Suppressor macrophage treated with lipopolysaccharide for 1 hour (primary cell): Measurements from ENCODE around the gene IRAK2.
A peak's percentile ranks its signal among the peaks of the same experiment; 100 is the strongest.
"Not testable (repeated sequence)": the region's sequence is repeated elsewhere in the genome, so short reads cannot be mapped to it uniquely, and the experiment has no call there.

Experiments used
- DNase-seq, 3 donors: peaks; one replicate each; pipeline ENCODE4 v3.0.0-alpha.2; 2020 to 2022

IRAK2 gene

GRCh38 chr3:10260211-10260701 lies 95.5 kb downstream of the IRAK2 start:
- no peak for DNase-seq

- no peak for DNase-seq
These were observed 97.3 kb downstream of the IRAK2 start for GRCh38 chr3:10262027-10262426.

GRCh38 chr3:10263646-10264363 lies 99.1 kb downstream of the IRAK2 start:
- peak in 2 of 3 donors; percentile 53 to 65 for DNase-seq

GRCh38 chr3:10265833-10266232 lies 101.1 kb downstream of the IRAK2 start:
- DNase-seq = no peak

- not testable (repeated sequence) for DNase-seq
These were observed 102.2 kb downstream of the IRAK2 start for GRCh38 chr3:10266936-10267335.

DNA sequence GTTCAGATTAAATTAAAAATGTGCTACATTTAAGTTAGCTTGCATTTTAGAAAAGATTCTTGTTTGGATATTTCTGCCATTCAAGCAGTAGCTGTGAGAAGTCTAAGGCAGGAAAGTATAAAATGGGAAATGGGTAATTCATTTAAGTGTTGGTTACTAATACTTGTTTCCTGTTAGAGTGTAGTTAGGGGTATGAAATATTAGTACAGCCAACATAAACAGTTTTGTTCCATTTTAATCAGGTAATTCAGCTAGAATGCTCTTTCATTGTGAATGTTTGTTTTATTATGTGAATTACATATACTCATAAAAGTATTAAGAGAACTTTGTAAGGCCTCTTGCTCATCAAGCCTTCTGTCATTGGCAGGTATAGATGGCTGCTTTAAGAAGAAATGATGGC lies 103.4 kb downstream of the IRAK2 start:
- DNase-seq = no peak

DNA sequence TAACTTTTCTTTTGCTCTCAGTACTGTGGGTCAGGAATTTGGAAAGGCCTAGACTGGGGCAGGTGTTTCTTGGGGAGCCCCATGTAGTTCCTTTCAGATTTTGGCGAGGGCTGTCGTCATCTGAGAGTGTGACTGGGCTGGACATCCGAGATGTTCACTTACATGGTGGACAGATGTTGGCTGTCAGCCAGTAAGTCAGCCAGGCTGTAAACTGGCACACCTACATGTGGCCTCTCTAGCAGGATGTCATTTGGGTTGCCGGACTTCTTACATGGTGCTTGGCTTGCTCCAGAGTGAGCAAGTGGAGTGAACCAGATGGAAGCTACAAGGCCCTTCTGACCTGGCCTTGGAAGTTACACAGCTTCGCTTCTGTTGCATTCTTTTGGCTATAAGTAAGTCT lies 104.2 kb downstream of the IRAK2 start:
- no peak for DNase-seq

DNA sequence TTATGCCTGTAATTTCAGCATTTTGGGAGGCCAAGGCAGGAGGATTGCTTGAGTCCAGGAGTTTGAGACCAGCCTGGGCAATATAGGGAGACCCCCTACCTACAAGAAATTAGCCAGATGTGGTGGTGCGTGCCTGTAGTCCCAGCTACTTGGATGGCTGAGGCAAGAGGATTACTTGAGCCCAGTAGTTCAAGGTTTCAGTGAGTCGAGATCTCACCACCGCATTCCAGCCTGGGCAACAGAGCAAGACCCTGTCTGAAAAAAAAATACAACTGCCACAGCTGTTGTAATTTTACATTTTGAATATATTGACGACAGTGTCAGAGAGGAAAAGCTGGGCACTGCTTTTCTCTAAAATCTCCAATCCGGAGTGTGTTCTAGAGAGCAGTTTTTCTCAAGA lies 104.7 kb downstream of the IRAK2 start:
- no peak for DNase-seq

DNA sequence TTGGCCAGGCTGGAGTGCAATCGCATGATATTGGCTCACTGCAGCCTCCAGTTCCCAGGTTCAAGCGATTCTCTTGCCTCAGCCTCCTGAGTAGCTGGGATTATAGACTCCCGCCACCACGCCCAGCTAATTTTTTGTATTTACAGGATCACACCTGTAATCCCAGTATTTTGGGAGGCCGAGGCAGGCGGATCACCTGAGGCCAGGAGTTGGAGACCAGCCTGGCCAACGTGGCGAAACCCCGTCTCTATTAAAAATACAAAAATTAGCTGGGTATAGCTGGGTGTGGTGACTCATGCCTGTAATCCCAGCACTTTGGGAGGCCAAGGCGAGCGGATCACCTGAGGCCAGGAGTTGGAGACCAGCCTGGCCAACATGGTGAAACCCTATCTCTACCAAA lies 107.8 kb downstream of the IRAK2 start:
- DNase-seq = not testable (repeated sequence)

- no peak for DNase-seq
These were observed 108.3 kb downstream of the IRAK2 start for GRCh38 chr3:10272977-10273376.

DNA sequence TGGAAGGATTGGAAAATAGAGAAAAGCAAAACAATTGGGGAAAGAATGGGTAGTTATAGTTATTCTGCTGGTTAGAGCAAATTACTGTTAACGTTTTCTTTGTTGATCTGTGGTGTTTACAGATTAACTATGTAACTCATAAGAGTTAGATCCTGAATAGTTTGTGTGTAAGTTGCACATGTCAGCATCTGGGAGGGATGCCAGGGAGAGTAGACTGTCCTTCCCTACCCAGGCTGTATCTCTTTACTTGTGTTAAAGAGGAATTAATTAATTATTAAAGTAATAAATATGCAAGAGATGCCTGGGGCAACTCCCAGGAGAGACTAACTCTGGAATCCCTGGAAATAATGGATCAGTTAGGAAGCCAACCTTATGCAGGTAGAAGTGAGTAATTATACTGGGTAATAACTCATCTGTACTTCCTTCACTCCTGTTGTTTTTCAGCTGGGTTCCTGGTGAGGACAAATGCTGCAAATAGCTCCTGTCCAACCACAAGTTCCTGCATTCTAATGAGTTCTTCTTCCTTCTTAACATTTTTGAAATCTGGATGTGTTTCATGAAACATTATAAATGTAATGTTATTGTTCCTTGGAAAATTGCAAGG lies 109.1 kb downstream of the IRAK2 start:
- DNase-seq = no peak

DNA sequence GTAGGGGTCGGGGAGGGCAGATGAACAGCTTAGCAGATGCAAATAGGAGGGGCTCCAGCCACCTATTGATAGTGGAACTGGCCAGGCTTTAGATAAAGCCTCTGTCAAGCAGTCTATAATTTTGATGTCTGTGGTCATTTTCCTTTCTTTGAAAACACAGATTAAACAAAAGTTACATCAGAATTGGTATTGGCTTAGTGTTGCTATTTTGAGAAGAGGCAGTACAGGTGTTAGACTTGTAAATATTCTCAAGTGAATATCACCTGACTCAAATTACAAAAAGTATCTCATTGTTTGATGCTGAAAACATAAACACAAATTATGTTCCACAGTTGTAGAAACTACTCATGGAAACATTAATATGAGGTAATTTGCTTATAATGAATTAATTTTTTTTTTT lies 109.9 kb downstream of the IRAK2 start:
- no peak for DNase-seq

DNA sequence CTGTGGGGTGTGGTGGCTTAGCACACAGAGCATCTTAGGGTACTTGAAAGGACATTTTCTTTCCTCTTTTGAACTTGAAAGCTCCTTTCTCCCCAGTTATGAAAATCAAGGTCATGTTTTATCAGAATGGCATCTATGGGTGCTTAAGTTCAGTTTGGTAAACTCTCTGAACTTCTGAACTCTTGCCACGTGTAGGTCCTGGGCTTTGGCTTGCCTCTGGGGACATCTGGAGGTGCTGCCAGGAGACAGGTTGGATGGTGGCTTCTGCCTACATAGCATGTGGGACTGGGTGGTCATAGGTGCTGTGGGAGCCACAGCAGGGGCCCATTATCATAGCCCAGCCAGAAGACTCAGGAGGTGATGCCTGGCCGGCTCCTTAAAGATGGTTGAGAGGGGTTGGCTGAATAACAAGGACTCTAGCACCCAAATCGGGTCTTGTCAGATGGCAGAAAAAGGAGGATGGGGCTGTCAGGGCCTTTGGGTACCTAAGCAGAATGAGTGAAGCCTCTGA lies 112.5 kb downstream of the IRAK2 start:
- no peak for DNase-seq

- DNase-seq = no peak
These were observed 113.8 kb downstream of the IRAK2 start for GRCh38 chr3:10278501-10278900.

GRCh38 chr3:10279384-10280176 lies 114.9 kb downstream of the IRAK2 start:
- DNase-seq = peak; percentile 37 to 53 (median 42)

DNA sequence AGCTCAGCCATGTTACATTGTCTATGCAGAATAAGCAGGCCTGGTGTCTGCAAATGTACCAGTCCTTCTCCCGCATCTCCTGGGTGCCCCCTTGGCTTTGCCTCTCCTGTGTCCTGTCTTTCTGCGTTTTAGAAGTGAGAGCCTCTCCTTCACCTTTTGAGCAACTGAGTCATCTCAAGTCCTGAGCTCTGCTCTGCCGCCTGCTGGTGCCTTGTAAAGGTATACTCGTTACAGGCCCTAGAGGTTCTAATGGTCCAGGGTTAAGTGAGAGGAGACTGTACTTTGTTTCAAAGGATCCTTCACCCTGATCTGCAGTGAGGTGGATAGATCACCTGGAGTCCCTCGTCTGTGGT lies 115.4 kb downstream of the IRAK2 start:
- no peak for DNase-seq

GRCh38 chr3:10280571-10280970 lies 115.9 kb downstream of the IRAK2 start:
- no peak for DNase-seq

DNA sequence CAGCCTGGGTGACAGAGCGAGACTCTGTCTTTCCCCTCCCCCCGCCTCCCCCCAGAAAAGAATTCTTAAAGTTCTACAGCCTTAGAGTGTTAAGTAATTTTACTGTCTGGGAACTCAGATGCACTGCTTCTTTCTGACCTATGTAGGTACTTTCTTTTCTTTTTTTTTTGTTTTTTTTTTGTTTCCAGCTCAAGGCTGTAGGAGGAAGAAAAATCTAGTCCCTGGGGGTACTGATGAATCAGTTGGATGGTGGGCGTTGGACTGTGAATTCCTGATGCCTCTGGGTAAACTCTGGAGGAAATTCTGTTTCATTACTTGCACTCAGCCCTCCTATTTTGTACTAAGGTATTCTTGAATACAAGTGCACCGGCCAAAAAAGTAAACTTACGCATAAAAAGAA lies 117.2 kb downstream of the IRAK2 start:
- DNase-seq = peak; percentile 61 to 78 (median 70)

DNA sequence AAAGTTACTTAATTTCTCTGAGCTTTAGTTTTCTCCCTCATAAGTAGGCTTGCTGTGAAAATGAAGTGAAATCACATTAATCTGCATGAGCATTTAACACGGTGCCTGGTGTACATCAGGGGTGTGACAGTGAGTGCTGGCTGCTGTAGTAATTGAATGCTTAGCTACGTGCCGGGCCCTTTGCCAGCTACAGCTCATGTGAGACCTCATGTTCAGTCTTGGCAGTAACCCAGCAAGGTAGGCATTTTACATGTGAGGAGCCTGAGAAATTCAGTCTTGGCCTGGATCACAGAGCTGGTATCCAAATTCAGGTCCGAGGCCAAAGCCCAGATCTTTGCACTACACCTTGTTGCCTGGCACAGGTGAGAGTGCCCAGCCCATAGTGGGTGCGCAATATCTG lies 118.9 kb downstream of the IRAK2 start:
- no peak for DNase-seq

DNA sequence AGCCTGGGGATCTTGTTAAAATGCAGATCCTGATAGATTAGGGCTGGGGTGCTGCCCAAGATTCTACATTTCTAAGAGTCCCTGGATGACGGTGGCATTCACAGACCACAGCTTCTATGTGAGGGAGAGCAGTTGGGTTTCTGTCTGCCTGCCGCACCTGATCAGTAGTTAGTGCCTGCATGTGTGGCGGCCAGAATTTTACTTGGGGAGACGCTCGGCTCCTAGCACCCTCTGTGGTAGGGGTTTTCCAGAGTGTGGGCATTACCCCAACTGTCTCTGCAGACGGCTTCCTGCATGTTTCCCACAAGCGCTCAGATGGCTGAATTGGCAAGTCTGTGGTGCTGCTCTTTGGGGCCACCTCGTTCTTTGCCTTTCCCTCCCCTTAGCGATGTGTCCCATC lies 119.8 kb downstream of the IRAK2 start:
- DNase-seq = peak; percentile 35 to 64 (median 43)

- DNase-seq = peak; percentile 38 to 57 (median 46)
These were observed 120.8 kb downstream of the IRAK2 start for GRCh38 chr3:10285272-10286132.

DNA sequence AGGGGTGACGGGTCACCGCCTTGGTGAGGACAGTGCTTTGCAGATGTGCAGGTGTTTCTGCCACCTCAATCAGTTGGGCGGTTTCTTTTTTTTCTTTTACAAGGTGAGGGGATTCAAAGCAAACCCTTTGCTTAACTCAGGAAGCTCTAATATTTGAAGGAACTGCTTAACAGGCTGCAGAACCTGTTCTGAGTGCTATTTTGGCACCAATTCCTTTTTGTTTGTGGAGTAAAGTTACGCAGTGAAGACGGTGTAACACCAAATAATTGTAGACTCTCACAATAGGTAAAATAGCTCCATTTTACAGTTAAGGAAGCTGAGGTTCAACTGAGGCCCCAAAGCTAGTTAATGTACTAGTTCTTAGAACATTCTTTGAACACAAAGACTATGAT lies 121.4 kb downstream of the IRAK2 start:
- DNase-seq = no peak
